Skeletal muscle tissue (tissue), 4 donors: ENCODE results near the gene ADCY2. TPM values are rescaled to one million over a fixed set of nuclear protein-coding genes. Genes with fewer than 3 reads are reported as not detected.

Experiments
- H3K27ac ChIP-seq: one replicate; pipeline ENCODE4 v1.7.0; 2013; ENCODE audit warnings: mild to moderate bottlenecking, low read depth, low read length, inconsistent platforms
- H3K27me3 ChIP-seq, 3 donors: one replicate each; pipeline ENCODE4 v1.7.0; 2013; ENCODE audit warnings: low read length in 3 of 3; ENCODE audit not compliant: control insufficient read depth in 3 of 3, insufficient read depth in 3 of 3
- H3K36me3 ChIP-seq, 3 donors: one replicate each; pipeline ENCODE4 v1.7.0; 2013; ENCODE audit warnings: low read length in 3 of 3; ENCODE audit not compliant: control insufficient read depth in 3 of 3, insufficient read depth in 3 of 3
- H3K4me1 ChIP-seq, 3 donors: one replicate each; pipeline ENCODE4 v1.7.0; 2013; ENCODE audit warnings: low read length in 3 of 3, mild to moderate bottlenecking in 3 of 3; ENCODE audit not compliant: control insufficient read depth in 3 of 3, insufficient read depth in 3 of 3
- H3K4me3 ChIP-seq, 3 donors: one replicate each; pipeline ENCODE4 v1.7.0; 2013; ENCODE audit warnings: low read length in 3 of 3
- H3K9ac ChIP-seq, 3 donors: one replicate each; pipeline ENCODE4 v1.7.0; 2013; ENCODE audit warnings: low read length in 3 of 3, mild to moderate bottlenecking in 3 of 3, moderate library complexity in 2 of 3, low read depth in 1 of 3
- H3K9me3 ChIP-seq, 3 donors: one replicate each; pipeline ENCODE4 v1.7.0; 2013; ENCODE audit warnings: low read length in 3 of 3; ENCODE audit not compliant: control insufficient read depth in 3 of 3
- total RNA-seq: library from RNA; depleted of rRNA; stranded (reverse); fragments of >200 nt; gene quantifications from one replicate; pipeline ENCODE4 v1.2.3, GENCODE V29; 2014
- donor health status: Osteomylitis.

ADCY2 gene
- total RNA-seq, 1 donor from 2014 or later, result 27.7 TPM

DNA sequence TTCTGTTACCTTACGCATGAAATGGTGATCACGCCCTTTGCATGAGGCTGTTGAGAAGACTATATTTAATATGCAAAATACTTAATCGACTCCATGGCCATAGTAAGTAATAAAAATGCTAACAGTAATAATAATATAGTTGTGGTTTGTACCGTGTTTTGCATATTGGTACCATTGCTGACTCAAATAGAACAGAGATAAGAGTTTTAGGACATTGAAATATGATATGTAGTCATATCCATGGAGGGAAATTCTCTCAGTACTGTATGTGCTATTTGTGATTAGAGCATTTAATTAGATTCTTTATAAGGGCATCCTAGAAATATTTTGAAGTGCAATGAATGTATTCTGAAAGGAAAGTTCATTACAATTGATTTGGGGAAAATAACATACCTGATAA, 413.1 kb downstream of the ADCY2 start:
- Histone ChIP-seq H3K27me3 (no peaks in the 10 kb centered on the region), H3K27ac (no peak overlapping the region), H3K9me3 (no peaks in the 10 kb centered on the region), H3K36me3 (peaks cover 11 to 23% (median 18%) of the 10 kb centered on the region in 3 donors), H3K4me3 (no peak overlapping the region), H3K9ac (no peak overlapping the region), H3K4me1 (no peaks in the 10 kb centered on the region)

GRCh38 chr5:7811715-7812114, 415.8 kb downstream of the ADCY2 start:
- peaks cover 0 to 2% (median 2%) of the 10 kb centered on the region in 3 donors for H3K4me1 ChIP-seq
- no peaks in the 10 kb centered on the region for H3K27me3 ChIP-seq
- no peaks in the 10 kb centered on the region for H3K9me3 ChIP-seq
- H3K27ac ChIP-seq, result no peak overlapping the region
- H3K36me3 ChIP-seq, result peaks cover 4 to 12% (median 12%) of the 10 kb centered on the region in 3 donors
- H3K9ac ChIP-seq, result no peak overlapping the region
- H3K4me3 ChIP-seq, result no peak overlapping the region

DNA sequence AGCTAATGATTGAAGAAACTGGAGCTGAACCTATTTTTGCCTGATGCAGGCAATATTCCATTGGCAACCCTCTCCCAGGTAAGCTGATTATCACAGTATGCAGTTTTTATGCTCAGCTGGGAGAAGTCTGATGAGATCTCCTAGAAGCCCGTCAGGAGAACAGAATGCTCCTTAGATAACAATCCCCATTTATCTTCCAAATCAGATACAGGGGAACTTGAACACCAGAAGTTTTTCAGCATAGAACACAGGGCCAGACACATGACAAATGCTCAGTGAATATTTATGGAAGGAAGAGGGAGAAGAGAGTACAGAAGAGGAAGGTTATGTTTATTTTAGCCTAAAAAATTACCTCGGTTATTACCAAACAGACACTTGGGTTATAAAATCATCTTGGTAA, 417.1 kb downstream of the ADCY2 start:
- Histone ChIP-seq H3K27me3 (no peaks in the 10 kb centered on the region), H3K4me3 (no peak overlapping the region), H3K9me3 (no peaks in the 10 kb centered on the region), H3K4me1 (peaks cover 0 to 2% (median 2%) of the 10 kb centered on the region in 3 donors), H3K27ac (no peak overlapping the region), H3K36me3 (peaks cover 0 to 13% (median 2%) of the 10 kb centered on the region in 3 donors), H3K9ac (no peak overlapping the region)

DNA sequence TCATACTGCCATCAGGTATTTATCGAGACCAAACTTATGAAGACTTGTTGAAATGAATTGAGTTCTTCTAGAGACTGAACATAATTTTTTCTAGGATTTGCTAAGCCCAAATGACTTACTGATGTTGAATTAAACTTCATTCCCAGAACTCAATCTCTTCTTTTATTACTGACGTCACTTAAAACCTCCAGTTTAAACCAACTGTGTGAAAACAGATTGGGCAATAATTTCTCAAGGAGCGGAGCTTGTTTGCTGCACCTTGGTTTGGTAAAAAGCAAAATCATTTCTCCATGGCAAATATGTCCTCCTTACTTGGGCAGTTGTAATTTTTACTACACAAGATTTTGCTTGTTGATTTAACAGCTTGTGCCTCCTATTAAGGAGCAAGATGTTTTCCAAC, 417.6 kb downstream of the ADCY2 start:
- Histone ChIP-seq H3K27me3 (no peaks in the 10 kb centered on the region), H3K36me3 (peaks cover 0 to 11% (median 5%) of the 10 kb centered on the region in 3 donors), H3K9me3 (no peaks in the 10 kb centered on the region), H3K27ac (no peak overlapping the region), H3K4me3 (no peak overlapping the region), H3K9ac (no peak overlapping the region), H3K4me1 (peaks cover 0 to 2% (median 2%) of the 10 kb centered on the region in 3 donors)

DNA sequence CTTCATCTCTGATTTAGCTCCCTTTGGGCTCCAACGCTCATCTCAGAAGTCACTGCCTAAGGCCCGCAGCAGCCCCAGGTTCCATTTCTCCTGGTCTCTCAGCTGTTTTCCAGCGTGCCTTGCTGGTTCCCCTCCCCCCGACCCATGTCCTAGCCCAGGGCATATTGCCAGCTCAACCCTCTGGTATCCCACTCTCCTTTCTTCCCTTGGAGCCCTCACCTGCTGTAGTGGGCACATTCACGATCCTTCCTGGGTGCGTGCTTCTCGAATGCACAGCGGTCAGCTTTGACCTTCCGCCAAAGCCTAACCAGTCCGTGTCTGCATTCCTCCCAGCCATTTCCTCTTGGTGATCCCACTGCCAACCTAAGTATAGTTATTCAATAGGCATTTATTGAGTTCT, 418.9 kb downstream of the ADCY2 start:
- no peak overlapping the region for H3K9ac ChIP-seq

DNA sequence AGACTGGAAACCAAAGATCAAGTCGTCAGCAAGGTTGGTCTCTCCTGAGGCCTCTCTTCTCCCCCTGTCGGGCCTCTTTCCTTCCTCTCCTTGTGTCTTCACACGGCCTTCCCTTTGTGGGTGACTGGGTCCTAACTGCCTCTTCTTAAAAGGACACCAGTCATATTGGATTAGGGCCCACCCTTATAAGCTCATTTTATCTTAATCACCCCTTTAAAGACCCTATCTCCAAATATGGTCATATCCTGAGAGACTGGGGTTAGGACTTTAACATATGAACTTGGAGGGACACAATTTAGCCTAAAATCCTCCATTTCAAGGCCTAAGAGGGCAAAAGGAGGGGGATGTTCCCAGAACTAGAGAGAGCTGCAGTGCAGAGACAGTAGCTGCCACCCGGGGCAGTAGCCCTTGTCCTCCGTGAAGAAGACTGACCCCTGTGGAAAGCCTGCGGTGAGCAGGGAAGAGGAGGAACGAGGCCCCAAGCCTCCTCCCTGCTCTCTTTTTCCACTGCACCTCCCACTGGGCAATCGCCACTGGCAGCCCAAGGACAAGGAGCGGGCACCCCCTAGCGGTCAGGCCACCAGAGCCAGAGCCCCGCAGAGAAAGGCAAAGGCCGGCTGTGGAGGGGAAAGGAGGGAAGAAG, 420.1 kb downstream of the ADCY2 start:
- H3K9me3 ChIP-seq, result no peaks in the 10 kb centered on the region
- peaks cover 4 to 21% (median 16%) of the 10 kb centered on the region in 3 donors for H3K36me3 ChIP-seq
- no peaks in the 10 kb centered on the region for H3K27me3 ChIP-seq
- peaks cover 0 to 2% (median 2%) of the 10 kb centered on the region in 3 donors for H3K4me1 ChIP-seq
- no peak overlapping the region for H3K27ac ChIP-seq
- H3K4me3 ChIP-seq, result no peak overlapping the region
- H3K9ac ChIP-seq, result no peak overlapping the region

More for the DNA sequence above, 418.9 kb downstream of the ADCY2 start:
- Histone ChIP-seq H3K27me3 (no peaks in the 10 kb centered on the region), H3K36me3 (peaks cover 4 to 20% (median 15%) of the 10 kb centered on the region in 3 donors), H3K4me3 (no peak overlapping the region), H3K9me3 (no peaks in the 10 kb centered on the region), H3K4me1 (peaks cover 0 to 2% (median 2%) of the 10 kb centered on the region in 3 donors), H3K27ac (no peak overlapping the region)

- Histone ChIP-seq H3K36me3 (peaks cover 7 to 21% (median 17%) of the 10 kb centered on the region in 3 donors), H3K27ac (no peak overlapping the region), H3K9ac (no peak overlapping the region), H3K9me3 (no peaks in the 10 kb centered on the region), H3K4me1 (peaks cover 0 to 2% (median 2%) of the 10 kb centered on the region in 3 donors), H3K27me3 (peaks cover 0 to 3% (median 0%) of the 10 kb centered on the region in 3 donors), H3K4me3 (no peak overlapping the region)
These were observed 420.6 kb downstream of the ADCY2 start for GRCh38 chr5:7816535-7816901.

DNA sequence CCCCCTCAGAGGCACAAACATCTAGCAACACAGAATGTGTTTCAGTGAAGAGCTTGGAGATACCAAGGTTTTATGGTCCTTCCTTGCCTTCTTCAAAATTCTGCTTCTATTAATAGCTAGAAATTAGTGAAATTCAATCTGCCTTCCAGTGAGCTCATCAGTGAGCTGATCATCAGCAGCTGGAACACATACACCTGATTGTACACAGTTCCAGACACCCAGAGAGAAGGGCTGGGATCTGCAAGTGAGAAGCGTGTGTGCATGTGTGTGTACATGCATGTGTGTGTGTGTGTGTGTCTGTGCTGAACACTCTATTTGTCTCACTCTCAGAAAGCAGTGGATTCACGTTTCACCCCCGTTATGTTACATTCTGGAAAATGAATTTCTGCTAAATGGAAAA, 426.5 kb downstream of the ADCY2 start:
- no peaks in the 10 kb centered on the region for H3K9me3 ChIP-seq
- H3K9ac ChIP-seq, result no peak overlapping the region
- H3K4me3 ChIP-seq, result no peak overlapping the region
- no peak overlapping the region for H3K27ac ChIP-seq
- peaks cover 35 to 47% (median 40%) of the 10 kb centered on the region in 3 donors for H3K36me3 ChIP-seq
- H3K27me3 ChIP-seq, result peaks cover 0 to 3% (median 0%) of the 10 kb centered on the region in 3 donors
- peaks cover 0 to 4% (median 3%) of the 10 kb centered on the region in 3 donors for H3K4me1 ChIP-seq

DNA sequence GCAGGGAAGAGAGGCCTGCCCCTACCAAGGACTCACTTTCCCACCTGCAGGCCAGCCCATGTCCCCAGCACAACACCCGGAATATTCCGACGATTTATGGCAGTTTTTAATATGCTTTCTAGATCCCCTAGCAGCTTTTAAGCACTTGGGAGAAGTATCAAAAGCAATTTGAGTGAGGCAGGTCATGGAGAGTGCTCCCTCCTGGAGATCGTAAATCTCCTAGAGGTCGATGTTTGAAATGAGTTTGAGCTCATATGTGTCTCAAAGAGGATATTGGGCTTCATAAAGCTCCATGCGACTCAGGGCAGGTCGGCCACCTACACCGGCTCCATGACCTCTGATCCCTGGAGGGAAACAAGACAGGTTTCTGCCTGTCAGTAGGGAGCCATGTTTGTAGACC, 427.7 kb downstream of the ADCY2 start:
- peaks cover 0 to 3% (median 0%) of the 10 kb centered on the region in 3 donors for H3K27me3 ChIP-seq
- peaks cover 35 to 47% (median 37%) of the 10 kb centered on the region in 3 donors for H3K36me3 ChIP-seq
- no peaks in the 10 kb centered on the region for H3K9me3 ChIP-seq
- H3K4me1 ChIP-seq, result peaks cover 0 to 4% (median 3%) of the 10 kb centered on the region in 3 donors
- H3K27ac ChIP-seq, result no peak overlapping the region
- no peak overlapping the region for H3K9ac ChIP-seq
- no peak overlapping the region for H3K4me3 ChIP-seq

DNA sequence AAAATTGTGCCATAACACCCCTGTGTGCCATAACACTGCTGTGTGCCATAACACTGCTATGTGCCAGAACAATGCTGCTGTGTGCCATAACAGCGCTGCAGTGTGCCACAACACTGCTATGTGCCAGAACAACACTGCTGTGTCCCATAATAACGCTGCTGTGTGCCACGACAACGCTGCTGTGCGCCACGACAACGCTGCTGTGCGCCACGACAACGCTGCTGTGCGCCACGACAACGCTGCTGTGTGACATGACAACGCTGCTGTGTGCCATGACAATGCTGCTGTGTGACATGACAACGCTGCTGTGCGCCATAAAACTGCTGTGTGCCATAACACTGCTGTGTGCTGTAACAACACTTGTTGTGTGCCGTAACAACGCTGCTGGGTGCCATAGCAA, 429.1 kb downstream of the ADCY2 start:
- Histone ChIP-seq H3K9ac (no peak overlapping the region), H3K9me3 (no peaks in the 10 kb centered on the region), H3K36me3 (peaks cover 31 to 36% (median 31%) of the 10 kb centered on the region in 3 donors), H3K27me3 (peaks cover 0 to 3% (median 0%) of the 10 kb centered on the region in 3 donors), H3K27ac (no peak overlapping the region), H3K4me1 (peaks cover 0 to 4% (median 3%) of the 10 kb centered on the region in 3 donors), H3K4me3 (no peak overlapping the region)
